PC-3 (cell line): ENCODE data around the gene GALNT2.

Source experiments
- CTCF ChIP-seq: fragments of 300-600 bp; sonication (generic); conservative IDR thresholded peaks from 2 replicates; pipeline ENCODE4 v1.5.1; 2017; ENCODE audit warnings: antibody characterized with exemption, low read depth, mild to moderate bottlenecking, low read length
- EZH2phosphoT487 ChIP-seq: fragments of 300-600 bp; sonication (generic); IDR thresholded peaks from 2 replicates; pipeline ENCODE4 v1.6.1; 2018; ENCODE audit warnings: mild to moderate bottlenecking, antibody characterized with exemption, low read length, borderline replicate concordance

- no peak for TF ChIP-seq CTCF
- TF ChIP-seq EZH2phosphoT487 = no peak
These were observed 144.6 kb downstream of the GALNT2 start for GRCh38 chr1:230211436-230212145.
